Activated T-cell treated with anti-CD3 and anti-CD28 coated beads, Interleukin-2, amount 50 U/mL, for 1 hour (primary cell): Measurements from ENCODE around the gene MAPKBP1.

Source experiments
- DNase-seq: peaks from one replicate; pipeline ENCODE4 v3.0.0-alpha.2; 2020

MAPKBP1 gene

GRCh38 chr15:41869770-41870688 is 95.7 kb downstream of the MAPKBP1 start:
- no peak for DNase-seq

DNA sequence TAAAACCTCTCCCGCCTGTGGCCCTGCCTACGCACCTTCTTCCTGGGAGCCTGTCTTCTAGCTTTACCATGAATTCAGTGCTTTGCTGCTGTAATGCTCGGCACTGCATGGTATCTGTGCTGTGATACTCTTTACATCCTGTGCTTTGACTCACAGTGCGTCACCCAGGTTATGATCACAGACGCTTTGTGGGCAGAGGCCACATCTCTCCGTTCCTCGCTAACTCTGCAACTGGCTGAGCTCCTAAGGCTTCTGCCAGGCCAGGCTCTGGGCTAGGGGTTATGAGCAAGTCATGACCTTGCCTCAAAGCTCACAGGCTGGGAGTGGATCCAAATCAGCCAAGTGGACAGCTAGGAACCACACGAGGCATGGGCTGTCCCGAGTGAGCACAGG is 96.4 kb downstream of the MAPKBP1 start:
- DNase-seq = peak; percentile 64

GRCh38 chr15:41871175-41871905 is 97.1 kb downstream of the MAPKBP1 start:
- no peak for DNase-seq

GRCh38 chr15:41872166-41872747 is 98.0 kb downstream of the MAPKBP1 start:
- no peak for DNase-seq

DNA sequence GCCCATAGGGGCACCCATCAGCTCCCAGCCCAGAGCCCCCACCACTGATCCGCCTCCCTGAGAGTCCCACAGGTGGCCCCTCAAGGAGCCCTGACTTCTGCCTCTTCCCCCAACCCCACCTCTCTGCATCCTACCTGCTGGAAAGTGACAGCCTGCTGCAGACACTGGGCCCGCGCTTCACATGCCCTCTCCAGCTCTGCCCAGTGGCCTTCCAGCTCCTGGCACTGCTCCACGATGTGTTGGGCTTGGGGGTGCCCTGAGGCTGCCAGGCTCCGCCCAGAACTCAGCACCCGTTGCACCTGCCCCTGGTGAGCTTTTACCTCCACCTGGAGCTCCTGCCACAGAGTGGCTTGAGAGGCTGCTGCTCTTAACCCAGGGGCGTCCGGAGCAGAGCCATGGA is 99.4 kb downstream of the MAPKBP1 start:
- no peak for DNase-seq

DNA sequence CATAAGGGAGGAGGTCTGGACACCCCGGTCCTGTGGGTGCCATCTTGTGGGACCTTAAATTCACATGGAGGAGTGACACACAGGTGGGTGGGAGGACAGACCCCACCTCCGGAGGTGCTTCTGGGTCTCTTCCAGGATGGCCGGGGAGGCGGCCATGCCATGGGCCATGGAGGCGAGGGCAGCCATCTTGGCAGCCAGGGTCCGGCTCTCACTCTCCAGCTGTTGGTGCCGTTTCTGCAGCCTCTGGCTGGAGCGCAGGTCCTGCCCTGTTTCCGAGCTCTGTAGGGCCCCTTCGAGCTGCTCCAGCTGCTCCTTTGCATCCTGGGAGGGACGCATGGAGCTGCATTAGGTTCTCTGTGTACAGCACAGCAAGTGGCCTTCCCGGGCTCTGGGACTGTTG is 100.5 kb downstream of the MAPKBP1 start:
- no peak for DNase-seq

- no peak for DNase-seq
These were observed 101.7 kb downstream of the MAPKBP1 start for GRCh38 chr15:41876007-41876406.

- DNase-seq = no peak
These were observed 102.4 kb downstream of the MAPKBP1 start for GRCh38 chr15:41876689-41877088.
